GM21786 (cell line): ENCODE data around the gene KLF13.

Experiments
- ATAC-seq: cut with Tn5 transposase; IDR thresholded peaks from one replicate; pipeline ENCODE4 v1.9.1; 2021; ENCODE audit not compliant: unreplicated experiment

The KLF13 gene

DNA sequence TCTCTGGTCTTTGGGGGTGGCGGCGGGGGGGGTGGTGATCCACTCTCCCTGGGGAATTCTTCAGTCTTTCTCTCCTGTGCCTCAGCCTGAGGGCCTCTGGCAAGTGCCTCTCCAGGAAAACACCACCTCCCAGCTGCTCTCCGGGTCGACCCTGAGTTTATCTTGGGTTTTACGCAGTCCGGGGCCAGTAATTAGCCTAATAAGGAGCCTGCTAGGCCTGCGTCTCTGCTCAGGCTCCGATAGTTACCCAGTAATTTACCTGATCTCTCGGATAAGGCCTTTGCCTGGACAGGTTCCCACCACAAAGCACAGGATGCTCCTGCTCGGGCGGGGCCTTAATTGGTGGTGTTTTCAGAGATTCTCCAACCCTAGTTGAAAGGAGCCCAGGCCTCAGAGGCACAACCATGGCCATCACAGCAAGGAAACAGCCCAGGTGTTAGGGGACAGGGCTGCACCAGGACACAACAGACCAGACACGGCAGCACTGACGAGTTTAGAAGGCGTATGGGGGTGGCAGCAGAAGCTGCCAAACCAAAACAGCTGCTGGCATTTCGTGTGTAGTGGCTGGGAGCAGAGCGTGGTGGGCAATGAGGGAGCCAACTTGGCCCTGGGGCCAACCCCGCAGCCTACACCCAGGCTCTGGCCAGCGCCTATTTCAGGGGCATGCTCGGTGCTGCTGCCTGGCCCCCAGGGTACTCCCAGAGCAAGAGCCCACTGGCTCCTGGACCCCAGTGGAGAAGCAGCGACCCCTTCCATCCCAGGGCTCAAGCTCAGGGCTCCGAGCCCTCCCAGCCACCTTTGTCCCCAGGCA, 71.4 kb downstream of the KLF13 start:
- no peak for ATAC-seq

DNA sequence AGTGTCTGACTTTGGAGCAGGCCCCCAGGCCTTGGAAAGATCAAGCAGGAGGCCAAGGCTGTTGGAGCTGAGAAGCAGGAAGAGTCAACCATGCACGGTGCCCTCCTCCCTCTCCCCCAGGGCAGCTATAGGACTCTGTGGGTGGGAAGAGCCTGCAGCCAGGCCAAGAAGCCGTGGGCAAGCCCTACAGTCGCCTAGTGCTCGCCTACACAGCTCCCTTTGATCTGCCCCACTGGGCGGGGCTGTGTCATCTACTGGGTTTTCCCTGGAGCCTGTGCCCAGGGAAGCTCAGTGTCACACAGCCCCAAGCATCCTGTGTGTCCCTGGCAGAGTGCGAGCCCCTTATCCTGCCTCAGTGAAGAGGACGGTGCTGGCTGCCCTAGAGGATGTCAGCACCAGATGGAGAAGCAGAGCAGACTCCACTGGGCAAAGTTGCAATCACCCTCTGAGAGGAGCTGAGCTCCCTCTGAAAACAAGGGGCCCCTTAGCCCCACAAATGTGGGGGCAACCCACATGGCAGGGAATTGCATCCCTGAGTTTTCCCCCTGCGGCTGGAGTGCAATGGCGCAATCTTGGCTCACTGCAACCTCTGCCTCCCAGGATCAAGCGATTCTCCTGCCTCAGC, 72.2 kb downstream of the KLF13 start:
- ATAC-seq, result no peak

- no peak for ATAC-seq
Measured at GRCh38 chr15:31399544-31400171, 73.0 kb downstream of the KLF13 start.

- ATAC-seq, result no peak
Measured at GRCh38 chr15:31400222-31400927, 73.7 kb downstream of the KLF13 start.

DNA sequence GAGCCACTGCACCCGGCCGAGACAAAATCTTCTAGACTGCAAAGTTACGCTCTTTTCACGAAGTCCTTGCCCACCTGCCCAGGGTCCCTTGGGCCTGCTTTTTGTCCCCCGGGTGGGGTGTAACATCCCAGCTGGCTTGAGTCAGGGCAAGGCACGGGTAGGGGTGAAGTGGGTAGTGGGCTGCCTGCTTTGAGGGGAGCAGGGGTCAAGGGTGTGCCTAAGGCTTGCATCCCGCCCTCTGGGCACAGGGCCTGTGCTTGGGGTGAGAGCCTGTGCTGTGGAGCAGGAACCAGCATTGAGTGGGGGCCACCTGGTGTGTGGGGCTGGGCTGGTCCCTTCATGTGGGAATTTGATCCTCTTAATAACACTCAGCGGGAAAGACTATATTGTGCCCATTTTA, 74.6 kb downstream of the KLF13 start:
- no peak for ATAC-seq

GRCh38 chr15:31402003-31402402, 75.4 kb downstream of the KLF13 start:
- ATAC-seq, result no peak

GRCh38 chr15:31402511-31403056, 75.9 kb downstream of the KLF13 start:
- no peak for ATAC-seq

GRCh38 chr15:31403096-31403495, 76.5 kb downstream of the KLF13 start:
- no peak for ATAC-seq

DNA sequence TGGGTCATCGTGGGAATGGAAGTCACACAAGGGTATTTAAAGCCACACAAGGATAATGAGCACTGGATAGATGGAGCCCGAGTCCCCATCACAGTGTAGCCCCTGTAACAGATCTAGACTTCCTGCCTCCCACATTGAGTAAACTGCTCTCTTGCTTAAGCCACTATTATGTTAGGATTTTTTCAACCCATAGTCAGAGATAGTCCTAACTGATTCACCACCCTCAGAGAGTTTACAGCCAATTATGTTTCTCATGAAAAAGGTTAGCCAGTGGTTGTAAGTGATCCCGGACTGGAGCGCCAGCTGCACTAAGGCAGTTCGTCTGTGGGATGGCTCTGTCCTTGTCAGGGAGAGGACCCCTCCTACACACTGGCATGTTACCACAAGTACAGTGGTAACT, 77.0 kb downstream of the KLF13 start:
- no peak for ATAC-seq

DNA sequence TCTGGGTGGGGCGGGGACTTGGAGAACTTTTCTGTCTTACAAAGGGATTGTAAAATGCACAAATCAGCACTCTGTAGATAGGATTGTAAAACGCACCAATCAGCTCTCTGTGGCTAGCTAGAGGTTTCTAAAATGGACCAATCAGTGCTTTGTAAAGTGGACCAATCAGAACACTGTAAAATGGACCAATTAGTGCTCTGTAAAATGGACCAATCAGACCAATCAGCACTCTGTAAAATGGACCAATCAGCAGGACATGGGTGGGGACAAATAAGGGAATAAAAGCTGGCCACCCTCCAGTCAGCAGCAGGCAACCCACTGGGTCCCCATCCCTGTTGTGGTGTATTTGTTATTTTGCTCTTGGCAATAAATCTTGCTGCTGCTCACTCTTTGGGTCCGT, 77.7 kb downstream of the KLF13 start:
- ATAC-seq, result no peak

DNA sequence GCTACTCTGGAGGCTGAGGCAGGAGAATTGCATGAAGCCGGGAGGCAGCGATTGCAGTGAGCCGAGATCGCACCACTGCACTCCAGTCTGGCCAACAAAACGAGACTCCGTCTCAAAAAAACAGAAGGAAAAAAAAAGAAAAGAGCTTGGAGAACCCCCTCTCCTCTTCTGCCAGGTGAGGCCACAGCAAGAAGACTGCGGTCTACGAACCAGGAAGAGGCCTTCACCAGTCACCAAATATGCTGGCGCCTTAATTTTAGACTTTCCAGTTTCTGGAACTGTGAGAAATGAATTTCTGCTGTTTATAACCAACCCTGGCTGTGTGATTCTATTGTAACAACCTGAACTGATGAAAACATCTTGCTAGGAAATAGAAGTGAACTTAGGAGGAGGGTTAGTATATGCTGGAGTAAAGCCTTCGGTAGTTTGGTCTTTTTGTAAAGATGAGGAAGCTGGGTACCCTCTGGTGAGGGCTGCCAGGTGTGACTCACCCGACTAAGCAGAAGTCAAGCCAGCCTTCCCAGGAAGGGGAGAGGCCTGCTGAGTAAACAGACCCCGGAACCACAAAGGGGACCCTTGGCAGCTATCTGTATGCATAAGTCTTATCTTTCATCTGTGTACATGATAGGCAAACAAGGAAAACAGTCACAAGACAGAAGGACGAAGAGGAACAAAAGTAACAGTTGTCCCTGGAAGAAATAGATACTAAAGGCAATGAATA, 78.7 kb downstream of the KLF13 start:
- ATAC-seq, result no peak

GRCh38 chr15:31407376-31407775, 80.7 kb downstream of the KLF13 start:
- no peak for ATAC-seq

GRCh38 chr15:31407851-31408250, 81.2 kb downstream of the KLF13 start:
- no peak for ATAC-seq

DNA sequence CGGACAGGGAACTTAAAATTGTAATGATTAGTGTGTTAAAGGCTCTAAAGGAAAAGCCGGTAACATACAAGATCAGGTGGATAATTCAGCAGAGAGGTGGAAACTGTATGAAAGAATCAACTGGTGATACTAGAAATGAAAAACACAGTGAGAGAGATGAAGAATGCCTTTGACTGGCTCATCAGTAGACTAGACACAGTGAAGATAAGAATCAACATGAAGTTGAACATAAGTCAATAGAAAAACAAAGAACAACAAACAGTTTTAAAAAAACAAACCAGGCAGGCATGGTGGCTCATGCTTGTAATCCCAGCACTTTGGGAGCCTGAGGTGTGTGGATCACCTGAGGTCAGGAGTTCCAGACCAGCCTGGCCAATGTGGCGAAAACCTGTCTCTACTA, 82.1 kb downstream of the KLF13 start:
- no peak for ATAC-seq

DNA sequence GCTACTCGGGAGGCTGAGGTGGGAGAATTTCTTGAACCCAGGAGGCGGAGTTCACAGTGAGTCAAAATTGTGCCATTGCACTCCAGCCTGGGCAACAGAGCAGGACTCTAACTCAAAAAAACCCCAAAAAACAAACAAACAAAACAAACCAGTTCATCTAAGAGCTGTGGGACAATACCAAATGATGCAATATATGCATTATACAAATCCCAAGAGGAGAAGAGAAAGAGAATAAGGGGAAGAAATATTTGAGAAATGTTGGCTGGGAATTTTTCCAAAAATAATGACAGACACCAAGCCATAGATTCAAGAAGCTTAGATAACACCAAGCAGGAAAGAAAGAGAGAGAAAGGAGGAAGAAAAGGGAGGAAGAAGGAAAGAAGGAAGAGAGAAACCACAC, 82.5 kb downstream of the KLF13 start:
- ATAC-seq, result no peak

- no peak for ATAC-seq
Measured at GRCh38 chr15:31412824-31413223, 86.2 kb downstream of the KLF13 start.

GRCh38 chr15:31415201-31415600, 88.6 kb downstream of the KLF13 start:
- no peak for ATAC-seq

GRCh38 chr15:31419820-31420219, 93.2 kb downstream of the KLF13 start:
- ATAC-seq, result no peak

- ATAC-seq, result no peak
Measured at GRCh38 chr15:31427411-31427810, 100.8 kb downstream of the KLF13 start.
